ENCODE results near the gene GSG1L.

GSG1L gene

DNA sequence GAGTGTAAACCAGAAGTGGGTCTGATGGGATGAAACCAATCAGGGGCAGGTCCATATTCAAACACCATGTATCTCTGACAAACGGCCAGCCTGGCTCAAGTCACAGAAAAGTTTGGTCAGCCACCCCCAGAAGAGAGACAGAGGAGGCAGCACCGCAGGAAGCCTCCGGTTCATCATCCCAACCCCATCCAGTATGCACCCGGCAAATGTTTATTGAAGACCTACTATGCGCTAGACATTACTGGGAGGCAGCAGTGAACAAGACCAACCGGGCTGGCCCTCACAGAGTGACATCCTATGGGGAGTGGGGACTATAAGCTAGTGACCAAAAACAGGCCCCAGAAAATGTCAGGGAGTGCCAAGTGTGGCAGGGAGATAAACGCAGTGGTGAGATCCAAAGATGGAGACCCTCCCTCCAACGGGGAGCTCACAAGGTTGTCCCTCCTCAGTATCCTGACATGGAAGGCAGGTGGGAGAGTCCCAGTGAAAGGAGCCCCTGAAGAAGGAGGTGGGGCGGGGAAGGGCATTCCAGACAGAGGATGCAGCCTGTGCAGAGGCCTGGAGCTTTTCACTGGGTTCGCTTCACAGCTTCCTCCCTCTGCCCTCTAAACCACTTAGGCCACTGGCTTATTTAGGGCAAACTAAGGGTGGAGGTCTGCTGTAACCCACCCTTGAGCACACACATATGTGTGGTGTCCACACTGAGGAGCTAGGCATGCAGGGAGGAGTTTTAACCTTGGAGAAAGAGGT, 2.0 kb downstream of the GSG1L start:
- no peak overlapping the region for H3K4me3 ChIP-seq (IDR thresholded peaks at IDR 0.05; ENCODE audit: insufficient read depth, low read depth, low read length)
- H3K4me2 ChIP-seq, result no peak overlapping the region
- no peak overlapping the region for H2AFZ ChIP-seq (ENCODE audit: low read depth)
- TF ChIP-seq CTCF (conservative IDR thresholded peaks at IDR 0.05; ENCODE audit: low read depth, low read length), result no peak
- no peak overlapping the region for H3K27ac ChIP-seq
- no peaks in the 10 kb centered on the region for H3K4me1 ChIP-seq (ENCODE audit: low read depth, poor library complexity, severe bottlenecking)
- no peaks in the 10 kb centered on the region for H3K79me2 ChIP-seq (ENCODE audit: insufficient read depth, low read depth)
- no peaks in the 10 kb centered on the region for H4K20me1 ChIP-seq (ENCODE audit: insufficient read depth)
- H3K36me3 ChIP-seq (ENCODE audit: insufficient read depth), result no peaks in the 10 kb centered on the region
- H3K27me3 ChIP-seq (ENCODE audit: insufficient read depth, low read depth), result peaks cover 23% of the 10 kb centered on the region
- H3K9ac ChIP-seq, result no peak overlapping the region

DNA sequence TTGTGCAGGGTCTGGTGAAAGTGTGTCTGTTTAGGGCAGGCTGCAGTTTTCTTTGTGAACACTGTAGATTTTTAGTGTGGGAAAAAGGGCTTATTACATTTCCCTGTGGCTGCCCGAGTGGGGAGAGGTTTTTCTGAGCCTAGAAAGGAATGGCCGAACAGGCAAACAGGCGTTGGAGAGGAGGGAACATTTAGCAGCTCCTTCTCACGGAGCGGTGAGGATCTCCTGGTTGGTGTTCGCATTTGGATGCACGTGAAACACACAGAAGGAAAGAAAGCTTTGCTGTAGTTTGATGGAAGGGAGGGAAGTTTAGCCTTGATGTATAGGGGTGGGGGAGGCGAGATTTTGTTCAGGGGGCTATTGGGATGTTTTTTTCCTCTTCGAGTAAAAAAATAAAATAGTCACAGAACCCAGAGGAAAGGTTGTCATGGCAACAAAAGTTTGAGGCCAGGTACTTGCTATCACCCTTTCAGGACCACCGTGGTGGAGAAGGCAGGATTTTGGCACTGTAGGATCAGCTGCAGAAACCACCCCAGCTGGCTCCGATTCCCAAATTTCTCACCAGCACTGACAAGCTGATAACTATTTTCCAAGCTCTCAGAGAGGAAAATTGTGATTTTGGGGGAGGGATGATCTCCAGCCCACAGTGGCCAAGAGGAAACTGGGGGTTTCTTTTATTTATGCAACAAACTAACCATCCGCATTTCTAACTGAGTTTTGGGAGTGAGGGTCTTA, 3.5 kb downstream of the GSG1L start:
- Histone ChIP-seq H3K36me3 (ENCODE audit: insufficient read depth) (no peaks in the 10 kb centered on the region), H4K20me1 (ENCODE audit: insufficient read depth) (no peaks in the 10 kb centered on the region), H3K27ac (no peak overlapping the region), H3K27me3 (ENCODE audit: insufficient read depth, low read depth) (peaks cover 23% of the 10 kb centered on the region), H3K4me2 (no peak overlapping the region), H3K4me1 (ENCODE audit: low read depth, poor library complexity, severe bottlenecking) (no peaks in the 10 kb centered on the region), H2AFZ (ENCODE audit: low read depth) (no peak overlapping the region), H3K4me3 (IDR thresholded peaks at IDR 0.05; ENCODE audit: insufficient read depth, low read depth, low read length) (no peak overlapping the region), H3K9ac (no peak overlapping the region), H3K79me2 (ENCODE audit: insufficient read depth, low read depth) (no peaks in the 10 kb centered on the region)
- TF ChIP-seq CTCF (conservative IDR thresholded peaks at IDR 0.05; ENCODE audit: low read depth, low read length), result no peak

DNA sequence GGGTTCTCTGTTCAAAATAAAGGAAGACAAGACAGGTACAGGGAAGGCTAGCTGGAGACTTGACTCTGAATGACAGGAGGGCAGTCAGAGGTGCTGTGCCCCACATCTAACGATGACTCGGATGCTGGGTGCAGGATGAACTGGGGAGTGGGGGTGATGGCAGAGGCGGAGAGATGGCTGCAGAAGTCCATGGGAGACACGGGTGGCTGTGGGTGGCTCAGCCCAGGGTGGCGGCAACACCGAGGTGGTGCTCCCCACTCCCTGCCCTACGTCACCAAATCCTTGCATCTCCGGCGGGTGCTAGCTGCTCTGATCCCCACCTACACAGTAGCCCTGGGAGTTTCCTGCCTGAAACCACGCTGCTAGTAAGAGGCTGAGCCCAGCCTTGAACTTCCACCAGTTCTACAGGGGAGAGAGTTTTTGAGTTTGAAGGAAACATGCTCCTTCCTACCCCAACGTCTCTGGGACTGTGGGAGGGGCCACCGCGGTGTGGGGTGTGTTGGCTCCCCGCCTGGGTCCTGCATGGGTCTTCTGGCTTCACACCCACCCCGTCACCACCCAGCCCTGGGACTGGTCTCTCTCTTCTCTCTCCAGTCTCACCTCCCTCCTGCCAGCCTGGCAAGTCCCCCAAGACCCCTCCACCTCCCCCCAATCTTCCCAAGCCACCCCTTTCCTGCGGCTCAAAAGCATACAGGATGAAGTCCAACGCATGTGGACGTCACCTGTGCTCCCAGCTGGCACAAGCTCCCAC, 4.5 kb downstream of the GSG1L start:
- Histone ChIP-seq H3K79me2 (ENCODE audit: insufficient read depth, low read depth) (no peaks in the 10 kb centered on the region), H2AFZ (ENCODE audit: low read depth) (no peak overlapping the region), H3K9ac (no peak overlapping the region), H4K20me1 (ENCODE audit: insufficient read depth) (no peaks in the 10 kb centered on the region), H3K36me3 (ENCODE audit: insufficient read depth) (no peaks in the 10 kb centered on the region), H3K4me2 (no peak overlapping the region), H3K4me3 (IDR thresholded peaks at IDR 0.05; ENCODE audit: insufficient read depth, low read depth, low read length) (no peak overlapping the region), H3K27ac (no peak overlapping the region), H3K4me1 (ENCODE audit: low read depth, poor library complexity, severe bottlenecking) (no peaks in the 10 kb centered on the region), H3K27me3 (ENCODE audit: insufficient read depth, low read depth) (peaks cover 18% of the 10 kb centered on the region)
- TF ChIP-seq CTCF (conservative IDR thresholded peaks at IDR 0.05; ENCODE audit: low read depth, low read length), result no peak

DNA sequence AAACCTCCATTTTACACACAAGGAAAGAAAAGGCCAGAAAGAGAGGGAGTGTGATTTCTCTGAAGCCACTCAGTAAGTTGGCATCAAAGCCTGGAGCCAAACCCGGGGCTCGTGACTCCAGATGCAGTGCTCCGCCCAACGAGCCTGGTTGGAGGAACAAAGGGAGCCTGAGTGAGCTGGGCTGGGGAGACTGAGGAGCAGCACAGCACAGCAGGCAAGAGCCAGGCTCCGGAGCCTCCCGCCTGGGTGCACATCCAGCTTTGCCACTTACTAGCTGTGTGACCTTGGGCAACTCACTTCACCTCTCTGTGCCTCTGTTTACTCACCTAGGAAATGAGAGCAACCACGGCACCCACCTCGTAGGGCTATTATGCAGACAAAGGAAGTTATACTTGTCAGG, 5.6 kb downstream of the GSG1L start:
- TF ChIP-seq CTCF (conservative IDR thresholded peaks at IDR 0.05; ENCODE audit: low read depth, low read length), result no peak
- Histone ChIP-seq H3K27ac (no peak overlapping the region), H3K4me2 (no peak overlapping the region), H3K27me3 (ENCODE audit: insufficient read depth, low read depth) (peaks cover 16% of the 10 kb centered on the region; the same call in 1 of the 2 replicates), H3K36me3 (ENCODE audit: insufficient read depth) (no peaks in the 10 kb centered on the region), H3K9ac (no peak overlapping the region), H3K4me1 (ENCODE audit: low read depth, poor library complexity, severe bottlenecking) (no peaks in the 10 kb centered on the region), H2AFZ (ENCODE audit: low read depth) (no peak overlapping the region), H3K4me3 (IDR thresholded peaks at IDR 0.05; ENCODE audit: insufficient read depth, low read depth, low read length) (no peak overlapping the region), H4K20me1 (ENCODE audit: insufficient read depth) (no peaks in the 10 kb centered on the region), H3K79me2 (ENCODE audit: insufficient read depth, low read depth) (no peaks in the 10 kb centered on the region)
